NT2/D1 (cell line): ENCODE results near the gene TBC1D19.

Source experiments
- SUZ12 ChIP-seq: IDR thresholded peaks from 2 replicates; pipeline ENCODE4 v1.6.1; 2011; ENCODE audit not compliant: insufficient read length, insufficient read depth; ENCODE audit errors: extremely low read depth
- YY1 ChIP-seq: IDR thresholded peaks from 2 replicates; pipeline ENCODE4 v1.6.1; 2011; ENCODE audit not compliant: insufficient read length, insufficient read depth
- ZNF274 ChIP-seq: IDR thresholded peaks from 2 replicates; pipeline ENCODE4 v1.6.1; 2011; ENCODE audit warnings: mild to moderate bottlenecking, low read depth, low read length

DNA sequence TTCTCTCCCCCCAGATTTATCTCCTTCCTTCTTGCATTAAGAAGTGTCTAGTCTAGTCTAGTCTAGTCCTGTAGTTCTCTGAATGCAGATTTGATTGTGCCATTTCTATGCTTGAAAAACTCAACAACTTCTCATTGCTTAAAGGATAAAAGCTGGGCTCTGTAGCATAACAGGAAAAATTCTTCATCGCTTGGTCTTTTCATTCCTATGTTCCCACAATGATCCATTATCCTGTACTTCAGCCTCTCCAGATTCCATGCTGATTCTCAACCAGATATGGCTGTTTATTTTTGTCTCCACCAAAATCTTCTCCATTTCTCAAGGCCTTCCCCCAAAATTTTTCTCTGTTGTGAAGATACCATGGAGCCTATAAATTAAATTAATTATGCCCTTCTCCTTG is 173.9 kb downstream of the TBC1D19 start:
- TF ChIP-seq SUZ12 (no peak), YY1 (no peak), ZNF274 (no peak)
